CD4-positive, alpha-beta T cell treated with Interleukin-15 for 4 hours (primary cell): ENCODE measurements around the gene DDN.

Experiments used
- DNase-seq: peaks from one replicate; pipeline ENCODE4 v3.0.0-alpha.2; 2020; ENCODE audit warnings: low spot score

The DDN gene

DNA sequence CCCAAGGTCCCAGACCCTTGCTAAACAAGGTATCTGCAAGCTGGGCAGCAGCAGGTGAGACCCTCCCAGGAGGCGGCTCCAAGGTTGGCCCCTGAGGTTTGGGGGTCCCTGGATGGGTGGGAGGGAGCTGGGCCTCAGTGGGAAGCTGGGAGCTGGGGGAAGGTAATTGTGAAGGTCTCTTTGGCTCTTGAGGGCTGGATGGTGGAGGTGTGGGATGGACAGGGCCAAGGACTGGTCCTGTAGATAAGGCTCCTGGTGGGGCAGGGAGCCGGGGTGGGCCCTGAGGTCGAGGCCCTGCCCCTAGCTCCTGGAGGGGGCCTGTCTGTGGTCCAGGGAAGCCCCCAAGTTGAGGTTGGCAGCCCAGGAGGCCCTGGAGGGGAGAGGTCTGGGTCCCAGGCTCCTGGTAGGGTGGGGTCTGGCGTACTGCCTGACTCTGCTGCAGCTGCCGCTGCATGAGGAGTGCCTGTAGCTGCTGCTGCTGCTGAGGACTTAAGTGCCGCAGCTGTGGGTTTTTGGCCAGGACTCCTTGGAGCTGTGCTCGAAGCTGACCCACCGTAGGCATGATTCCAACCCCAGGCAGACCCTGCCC is 32.5 kb upstream of the DDN start:
- DNase-seq = no peak

DNA sequence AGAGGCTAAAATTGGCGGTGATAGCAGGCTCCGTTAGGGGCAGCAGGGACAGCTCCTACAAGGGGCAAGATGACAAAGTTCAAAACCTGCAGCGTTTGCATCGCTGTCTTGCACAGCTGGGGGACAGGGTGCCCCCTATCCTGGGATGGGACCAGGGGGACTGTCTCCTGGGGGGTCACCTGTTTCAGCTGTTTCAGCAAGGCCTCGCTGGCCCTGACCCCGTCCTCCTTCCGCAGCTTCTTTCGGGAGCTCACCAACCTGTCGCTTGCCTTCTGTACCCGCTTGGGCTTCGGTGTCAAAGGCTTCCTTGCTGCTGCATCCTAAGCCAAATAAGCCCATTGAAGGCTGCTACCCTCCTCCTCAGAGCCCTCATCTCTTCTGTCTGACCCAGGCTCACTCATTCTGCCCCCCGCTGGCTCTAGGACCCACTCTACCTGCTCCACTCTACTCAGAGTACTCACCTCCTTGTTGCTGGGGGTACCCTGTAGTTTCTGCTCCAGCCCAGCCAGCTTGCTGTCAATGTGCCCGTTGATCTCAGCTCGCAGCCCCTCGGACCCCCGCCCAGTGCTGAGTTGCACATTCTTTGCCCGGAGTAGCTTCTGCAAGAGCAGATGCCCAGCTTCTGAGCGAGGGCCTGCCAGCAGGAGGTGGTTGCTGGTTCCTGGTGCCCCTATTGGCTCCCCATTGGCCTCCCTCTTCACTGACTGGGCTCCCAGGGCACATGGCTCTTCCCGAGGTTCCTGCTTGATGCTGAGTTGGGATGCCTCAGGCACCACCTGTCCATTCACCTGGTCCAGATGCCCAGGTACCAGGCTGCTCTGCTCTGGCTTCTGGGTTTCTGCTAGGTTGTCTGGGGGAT is 31.8 kb upstream of the DDN start:
- no peak for DNase-seq

DNA sequence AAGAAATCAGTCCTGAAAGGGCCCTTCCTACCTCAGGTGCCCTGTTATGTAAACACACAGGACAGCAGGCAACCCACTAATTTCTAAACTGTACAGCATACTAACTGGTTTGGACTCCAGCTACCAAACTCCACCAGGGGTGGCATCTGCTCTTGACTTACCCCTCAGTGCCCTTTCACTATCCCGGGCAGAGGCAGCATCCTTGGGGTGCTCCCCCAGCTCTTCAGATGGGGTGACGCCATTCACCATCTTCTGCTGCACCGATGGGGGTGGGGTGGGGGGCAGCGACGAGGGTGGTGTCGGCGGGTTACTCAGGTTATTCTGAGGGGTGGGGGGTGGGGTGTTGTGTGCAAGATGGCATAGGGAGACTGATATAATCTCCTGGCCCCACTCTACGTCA is 30.9 kb upstream of the DDN start:
- DNase-seq = no peak

- no peak for DNase-seq
Observed at GRCh38 chr12:49028666-49029275, 29.6 kb upstream of the DDN start.

DNA sequence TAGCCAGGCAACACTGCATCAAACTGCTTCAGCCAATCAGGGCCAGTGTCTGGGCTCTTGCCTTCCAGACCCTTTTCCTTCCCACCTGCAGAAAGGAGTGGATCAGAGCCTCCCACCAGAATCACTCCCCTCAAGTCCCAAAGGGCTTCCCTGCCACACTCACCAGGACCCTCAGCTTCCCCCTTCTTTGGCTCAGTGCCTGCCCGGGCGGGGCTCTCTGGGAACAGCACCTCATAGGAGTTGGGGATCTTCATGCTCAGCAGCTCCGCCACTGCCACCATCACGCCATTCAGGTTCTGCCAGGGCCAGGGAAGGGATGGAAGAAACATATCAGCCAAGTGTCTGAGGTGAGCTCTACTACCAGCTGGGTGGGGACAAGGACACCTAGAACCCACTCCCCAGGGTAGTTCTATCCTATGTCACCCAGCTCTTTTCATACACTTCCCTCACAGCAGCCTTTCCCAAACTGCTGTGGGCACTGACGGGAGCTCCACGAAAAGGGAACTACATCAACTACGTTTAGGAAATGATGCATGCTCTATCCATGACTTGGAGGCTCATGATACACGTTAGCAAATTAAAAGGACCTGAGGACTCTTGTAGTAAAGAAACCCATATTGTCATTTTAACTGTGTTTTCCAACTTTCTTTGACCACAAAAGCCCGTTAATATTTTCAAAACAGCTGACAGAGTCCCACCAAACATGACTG is 28.8 kb upstream of the DDN start:
- DNase-seq = no peak

- no peak for DNase-seq
Observed at GRCh38 chr12:49026678-49027480, 27.7 kb upstream of the DDN start.

- no peak for DNase-seq
Observed at GRCh38 chr12:49026101-49026500, 26.9 kb upstream of the DDN start.

- no peak for DNase-seq
Observed at GRCh38 chr12:49025463-49025862, 26.3 kb upstream of the DDN start.

DNA sequence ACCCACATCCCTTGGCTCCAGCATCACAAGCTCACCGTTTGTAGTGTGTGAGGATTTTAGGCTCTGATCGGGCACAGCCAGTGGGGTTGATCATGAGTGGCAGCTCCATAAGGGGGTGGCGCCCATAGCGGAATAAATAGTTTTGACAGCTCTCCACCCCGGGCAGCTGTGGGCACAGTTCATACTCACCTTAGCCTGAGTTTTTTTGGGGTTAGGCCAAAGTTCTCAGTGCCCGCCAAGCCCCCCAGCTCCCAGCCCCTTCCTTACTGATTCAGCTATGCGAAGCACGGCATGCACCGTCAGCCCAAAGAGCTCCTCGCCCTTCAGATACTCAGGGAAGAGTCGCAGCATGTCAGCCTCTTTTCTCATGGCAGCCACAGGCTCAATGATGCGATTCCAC is 25.4 kb upstream of the DDN start:
- no peak for DNase-seq

GRCh38 chr12:49023812-49024211 is 24.6 kb upstream of the DDN start:
- no peak for DNase-seq

- DNase-seq = no peak
Observed at GRCh38 chr12:49022558-49023178, 23.5 kb upstream of the DDN start.

DNA sequence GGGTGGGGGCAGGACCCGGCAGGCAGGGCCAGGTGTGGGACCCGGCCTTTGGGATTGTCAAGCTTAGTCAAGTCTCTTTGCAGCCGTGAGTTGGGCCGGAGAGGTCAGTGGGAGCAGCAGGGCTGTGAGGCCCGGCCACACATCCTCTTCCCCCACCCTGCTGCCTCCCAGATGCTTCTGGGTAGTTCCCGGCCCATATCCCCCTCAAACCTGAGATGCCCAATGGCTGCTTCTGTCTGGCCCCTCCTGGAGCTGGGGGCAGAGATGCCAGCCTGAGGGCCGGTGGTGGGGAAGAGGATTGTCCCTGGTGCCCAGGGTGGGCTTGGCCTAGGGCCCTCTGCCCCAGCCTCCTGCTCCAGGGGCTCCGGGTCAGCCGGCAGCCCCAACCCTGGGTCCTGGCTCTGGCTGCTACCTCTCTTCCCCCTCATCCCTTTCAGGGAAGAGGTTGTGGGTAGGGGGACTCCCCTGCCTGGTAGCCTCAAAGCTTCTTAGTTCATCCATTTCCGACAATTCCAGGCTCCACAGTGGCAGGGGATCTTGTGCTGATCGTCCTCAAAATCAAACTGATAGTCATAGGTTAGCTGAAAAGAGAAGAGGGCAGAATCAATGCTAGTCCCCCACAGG is 22.2 kb upstream of the DDN start:
- DNase-seq = no peak

GRCh38 chr12:49020441-49020840 is 21.3 kb upstream of the DDN start:
- DNase-seq = no peak

- peak; percentile 41 for DNase-seq
Observed at GRCh38 chr12:49019443-49020324, 20.5 kb upstream of the DDN start.

DNA sequence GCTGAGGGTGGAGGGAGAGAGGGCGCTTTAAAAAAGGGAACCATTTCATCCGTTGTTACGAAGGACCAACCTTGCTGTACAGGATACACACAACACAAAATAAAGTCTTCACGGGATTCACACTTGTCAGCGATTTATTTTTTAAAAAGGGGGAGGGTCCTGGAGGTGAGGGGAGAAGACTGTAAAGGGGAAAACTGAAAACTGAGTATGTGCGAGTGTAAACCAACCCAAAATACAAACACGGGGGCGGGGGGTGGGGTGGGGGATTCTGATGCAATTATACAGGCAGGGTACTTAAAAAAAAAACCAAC is 19.9 kb upstream of the DDN start:
- no peak for DNase-seq

DNA sequence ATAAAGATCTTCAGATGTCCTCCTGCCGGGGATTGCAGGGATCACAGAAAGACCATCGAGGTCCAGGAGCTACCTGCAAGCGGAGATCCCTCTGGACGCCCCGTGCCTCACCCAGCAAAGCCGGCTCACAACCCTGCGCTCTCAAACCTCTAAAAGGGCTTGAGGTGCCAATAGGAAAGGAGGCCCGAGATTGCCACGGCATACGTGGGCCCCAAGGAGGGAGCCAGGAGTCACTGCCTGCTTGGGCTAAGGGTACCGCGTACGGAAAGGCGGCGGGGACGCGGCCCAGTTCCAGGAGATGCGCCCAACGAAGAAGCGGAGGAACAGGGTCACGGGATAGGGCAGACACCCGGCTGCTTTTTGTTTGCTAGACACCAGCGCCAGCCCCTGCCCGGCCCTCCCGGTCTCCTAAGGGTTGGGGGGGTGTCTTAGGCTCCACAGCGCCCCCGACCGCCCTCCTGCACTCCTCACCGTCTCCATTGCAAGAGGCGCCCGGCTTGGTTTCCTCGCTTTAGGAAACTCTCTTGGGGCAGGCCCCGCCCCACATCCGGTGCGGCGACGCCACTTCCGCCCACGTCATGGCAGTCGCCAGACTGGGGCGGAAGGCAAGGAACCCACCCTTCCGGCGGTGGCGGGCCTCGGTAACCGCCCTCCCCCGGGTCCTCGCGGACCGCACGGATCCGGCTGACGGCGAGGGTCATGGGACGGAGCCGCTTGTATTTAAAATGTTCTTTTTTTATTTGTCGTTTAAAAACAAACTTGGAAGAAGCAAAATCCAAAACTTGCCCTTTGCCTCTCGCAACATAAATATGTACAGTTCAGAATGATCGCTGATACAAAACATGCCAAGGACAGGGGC is 19.3 kb upstream of the DDN start, which contains the start of gene PRKAG1:
PRKAG1 (minus strand) TSS at position 516 of the 859 bp plus-strand sequence; CDS start at position 480, 36 bp downstream.
- peak; percentile 96 for DNase-seq

DNA sequence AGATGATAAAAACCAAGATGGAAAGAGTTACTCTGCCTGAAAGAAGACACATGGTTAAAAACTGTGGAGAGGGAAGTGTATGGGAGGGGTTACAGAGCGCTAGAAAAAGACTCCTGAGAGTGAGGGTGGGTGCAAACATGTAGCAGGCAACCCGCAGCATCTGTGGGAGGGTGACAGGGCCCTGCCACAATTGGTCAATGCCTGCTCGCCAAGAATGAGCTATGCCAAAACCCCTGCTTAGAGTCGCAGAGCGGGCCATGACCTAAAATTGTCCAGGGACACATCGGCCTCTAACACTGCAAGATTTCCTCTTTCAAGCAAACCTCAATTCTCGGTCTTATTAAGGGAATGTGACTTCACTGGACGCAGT is 18.7 kb upstream of the DDN start:
- peak; percentile 17 for DNase-seq

GRCh38 chr12:49015196-49015595 is 16.0 kb upstream of the DDN start:
- DNase-seq = no peak

- no peak for DNase-seq
Observed at GRCh38 chr12:49014547-49014946, 15.4 kb upstream of the DDN start.
